Astrocyte (in vitro differentiated cells and primary cell): ENCODE results near the gene RPH3AL. TPM values are rescaled to one million over a fixed set of nuclear protein-coding genes. Genes with fewer than 3 reads are reported as not detected.

Experiments used
- DNase-seq: peaks from one replicate; pipeline ENCODE4 v3.0.0-alpha.2; 2010; ENCODE audit warnings: low read depth
- FAIRE-seq: peaks from 2 replicates; lab custom pipeline; 2011; peaks lifted over from hg19 to GRCh38; lab: Jason Lieb, UNC
- H2AFZ ChIP-seq: 2 replicates; pipeline ENCODE4 v1.6.0; 2012; ENCODE audit warnings: low read depth, low read length, inconsistent platforms
- H3K27ac ChIP-seq: 2 replicates; pipeline ENCODE4 v1.5.1; 2011; ENCODE audit warnings: low read depth, low read length, inconsistent platforms
- H3K27me3 ChIP-seq: 2 replicates; pipeline ENCODE4 v1.6.0; 2011; ENCODE audit warnings: low read length, inconsistent platforms; ENCODE audit not compliant: insufficient read depth
- H3K36me3 ChIP-seq: 2 replicates; pipeline ENCODE4 v1.5.1; 2011; ENCODE audit warnings: low read length, inconsistent platforms; ENCODE audit not compliant: insufficient read depth
- H3K4me1 ChIP-seq: 2 replicates; pipeline ENCODE4 v1.5.1; 2011; ENCODE audit warnings: low read length, inconsistent platforms; ENCODE audit not compliant: insufficient read depth
- H3K4me2 ChIP-seq: 2 replicates; pipeline ENCODE4 v1.6.0; 2012; ENCODE audit warnings: low read length, inconsistent platforms
- H3K4me3 ChIP-seq: 2 replicates; pipeline ENCODE4 v1.5.1; 2011; ENCODE audit warnings: low read depth, mild to moderate bottlenecking, low read length, inconsistent platforms; ENCODE audit not compliant: insufficient read depth
- H3K79me2 ChIP-seq: 2 replicates; pipeline ENCODE4 v1.6.0; 2012; ENCODE audit warnings: mild to moderate bottlenecking, low read length, inconsistent platforms; ENCODE audit not compliant: insufficient read depth
- H3K9ac ChIP-seq: 2 replicates; pipeline ENCODE4 v1.6.0; 2012; ENCODE audit warnings: mild to moderate bottlenecking, low read length, inconsistent platforms
- H3K9me3 ChIP-seq: 2 replicates; pipeline ENCODE4 v1.5.1; 2012; ENCODE audit warnings: low read depth, mild to moderate bottlenecking, low read length, inconsistent platforms; ENCODE audit not compliant: insufficient read depth
- H4K20me1 ChIP-seq: 2 replicates; pipeline ENCODE4 v1.6.0; 2012; ENCODE audit warnings: low read length, inconsistent platforms; ENCODE audit not compliant: insufficient read depth
- H3K27ac Mint-ChIP-seq: one replicate; pipeline ENCODE4 v1.8.0; 2021; ENCODE audit warnings: mild to moderate bottlenecking, mixed read lengths; ENCODE audit not compliant: unreplicated experiment
- H3K27me3 Mint-ChIP-seq: one replicate; pipeline ENCODE4 v1.8.0; 2021; ENCODE audit warnings: low read depth, mixed read lengths; ENCODE audit not compliant: unreplicated experiment
- H3K36me3 Mint-ChIP-seq: one replicate; pipeline ENCODE4 v1.8.0; 2021; ENCODE audit warnings: low read depth, mixed read lengths; ENCODE audit not compliant: unreplicated experiment
- H3K4me1 Mint-ChIP-seq: one replicate; pipeline ENCODE4 v1.8.0; 2021; ENCODE audit warnings: low read depth, mixed read lengths; ENCODE audit not compliant: unreplicated experiment
- H3K4me3 Mint-ChIP-seq: one replicate; pipeline ENCODE4 v1.8.0; 2021; ENCODE audit warnings: mild to moderate bottlenecking, moderate library complexity, mixed read lengths; ENCODE audit not compliant: unreplicated experiment
- H3K9me3 Mint-ChIP-seq: one replicate; pipeline ENCODE4 v1.8.0; 2021; ENCODE audit warnings: mild to moderate bottlenecking, mixed read lengths; ENCODE audit not compliant: unreplicated experiment
- EZH2 ChIP-seq: IDR thresholded peaks from 2 replicates; pipeline ENCODE4 v1.6.1; 2012; ENCODE audit warnings: mild to moderate bottlenecking, low read length, inconsistent platforms; ENCODE audit not compliant: insufficient read depth
- total RNA-seq: library from RNA; stranded (reverse); gene quantifications from 2 replicates; pipeline ENCODE4 v1.2.1, GENCODE V29; 2021
- TF ChIP-seq, protein P1 (sequence below): IDR thresholded peaks from 2 replicates; pipeline ENCODE4 v1.5.1; 2011; ENCODE audit warnings: low read depth, mild to moderate bottlenecking, inconsistent platforms, low read length, moderate library complexity; ENCODE audit not compliant: insufficient read depth

Gene RPH3AL
- total RNA-seq, 1 donor from 2014 or later = 3.7 TPM

DNA sequence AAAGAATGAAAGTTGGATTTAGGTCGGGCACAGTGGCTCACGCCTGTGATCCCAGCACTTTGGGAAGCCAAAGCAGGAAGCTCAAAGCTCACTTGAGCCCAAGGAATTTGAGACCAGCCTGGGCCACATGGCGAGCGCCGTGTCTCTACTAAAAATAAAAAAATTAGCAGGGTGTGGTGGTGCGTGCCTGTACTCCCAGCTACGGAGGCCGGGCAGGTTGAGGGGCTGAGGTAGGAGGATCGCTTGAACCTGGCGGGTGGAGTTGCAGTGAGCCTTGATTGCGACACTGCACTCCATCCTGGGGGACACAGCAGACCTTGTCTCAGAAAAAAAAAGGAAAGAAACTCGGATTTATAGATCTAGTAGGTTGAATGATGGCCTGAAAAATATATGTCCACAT lies 37.4 kb upstream of the RPH3AL start:
- H3K27me3 ChIP-seq = peaks cover 18% of the 10 kb centered on the region
- no peaks in the 10 kb centered on the region for H3K79me2 ChIP-seq
- no peak overlapping the region for H3K4me3 ChIP-seq
- no peaks in the 10 kb centered on the region for H4K20me1 ChIP-seq
- Mint-ChIP-seq H3K9me3 (peaks cover 6% of the 10 kb centered on the region), H3K4me1 (no peaks in the 10 kb centered on the region), H3K27me3 (peaks cover 21% of the 10 kb centered on the region), H3K27ac (no peak overlapping the region), H3K36me3 (no peaks in the 10 kb centered on the region), H3K4me3 (no peak overlapping the region)
- no peak overlapping the region for H3K4me2 ChIP-seq
- no peak for TF ChIP-seq EZH2
- TF ChIP-seq, protein P1, sequence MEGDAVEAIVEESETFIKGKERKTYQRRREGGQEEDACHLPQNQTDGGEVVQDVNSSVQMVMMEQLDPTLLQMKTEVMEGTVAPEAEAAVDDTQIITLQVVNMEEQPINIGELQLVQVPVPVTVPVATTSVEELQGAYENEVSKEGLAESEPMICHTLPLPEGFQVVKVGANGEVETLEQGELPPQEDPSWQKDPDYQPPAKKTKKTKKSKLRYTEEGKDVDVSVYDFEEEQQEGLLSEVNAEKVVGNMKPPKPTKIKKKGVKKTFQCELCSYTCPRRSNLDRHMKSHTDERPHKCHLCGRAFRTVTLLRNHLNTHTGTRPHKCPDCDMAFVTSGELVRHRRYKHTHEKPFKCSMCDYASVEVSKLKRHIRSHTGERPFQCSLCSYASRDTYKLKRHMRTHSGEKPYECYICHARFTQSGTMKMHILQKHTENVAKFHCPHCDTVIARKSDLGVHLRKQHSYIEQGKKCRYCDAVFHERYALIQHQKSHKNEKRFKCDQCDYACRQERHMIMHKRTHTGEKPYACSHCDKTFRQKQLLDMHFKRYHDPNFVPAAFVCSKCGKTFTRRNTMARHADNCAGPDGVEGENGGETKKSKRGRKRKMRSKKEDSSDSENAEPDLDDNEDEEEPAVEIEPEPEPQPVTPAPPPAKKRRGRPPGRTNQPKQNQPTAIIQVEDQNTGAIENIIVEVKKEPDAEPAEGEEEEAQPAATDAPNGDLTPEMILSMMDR = no peak
- no peak overlapping the region for H3K27ac ChIP-seq
- no peak overlapping the region for H3K9ac ChIP-seq
- H3K4me1 ChIP-seq = no peaks in the 10 kb centered on the region
- FAIRE-seq = no peak
- no peaks in the 10 kb centered on the region for H3K36me3 ChIP-seq
- no peak for DNase-seq
- no peaks in the 10 kb centered on the region for H3K9me3 ChIP-seq
- no peak overlapping the region for H2AFZ ChIP-seq

DNA sequence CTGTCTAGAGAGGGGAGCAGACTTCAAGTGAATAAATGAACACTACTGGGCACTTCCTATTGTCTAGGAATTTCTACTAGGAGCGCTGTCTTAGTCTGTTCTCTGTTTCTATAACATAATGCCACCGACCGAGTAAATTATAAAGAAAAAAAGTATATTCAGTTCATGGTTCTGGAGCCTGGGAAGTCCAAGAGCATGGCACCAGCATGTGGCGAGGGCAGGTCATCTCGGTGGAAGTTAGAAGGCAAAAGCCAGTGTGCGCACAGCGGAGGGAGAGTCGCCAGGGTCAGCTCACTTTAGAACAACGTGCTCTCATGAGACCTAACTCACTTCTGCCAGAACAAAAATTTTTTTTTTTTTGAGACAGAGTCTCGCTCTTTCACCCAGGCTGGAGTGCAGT lies 35.5 kb upstream of the RPH3AL start:
- Histone ChIP-seq H3K27me3 (peaks cover 18% of the 10 kb centered on the region), H3K4me3 (no peak overlapping the region), H3K36me3 (no peaks in the 10 kb centered on the region), H3K4me2 (no peak overlapping the region), H3K79me2 (no peaks in the 10 kb centered on the region), H3K9me3 (no peaks in the 10 kb centered on the region), H4K20me1 (peaks cover 7% of the 10 kb centered on the region), H3K4me1 (no peaks in the 10 kb centered on the region), H2AFZ (no peak overlapping the region), H3K27ac (no peak overlapping the region), H3K9ac (no peak overlapping the region)
- TF ChIP-seq, protein P1 = no peak
- no peak for TF ChIP-seq EZH2
- no peak for FAIRE-seq
- no peak for DNase-seq
- H3K4me3 Mint-ChIP-seq = no peak overlapping the region
- H3K9me3 Mint-ChIP-seq = peaks cover 6% of the 10 kb centered on the region
- H3K4me1 Mint-ChIP-seq = peaks cover 4% of the 10 kb centered on the region
- no peak overlapping the region for H3K27ac Mint-ChIP-seq
- peaks cover 33% of the 10 kb centered on the region for H3K27me3 Mint-ChIP-seq
- no peaks in the 10 kb centered on the region for H3K36me3 Mint-ChIP-seq

DNA sequence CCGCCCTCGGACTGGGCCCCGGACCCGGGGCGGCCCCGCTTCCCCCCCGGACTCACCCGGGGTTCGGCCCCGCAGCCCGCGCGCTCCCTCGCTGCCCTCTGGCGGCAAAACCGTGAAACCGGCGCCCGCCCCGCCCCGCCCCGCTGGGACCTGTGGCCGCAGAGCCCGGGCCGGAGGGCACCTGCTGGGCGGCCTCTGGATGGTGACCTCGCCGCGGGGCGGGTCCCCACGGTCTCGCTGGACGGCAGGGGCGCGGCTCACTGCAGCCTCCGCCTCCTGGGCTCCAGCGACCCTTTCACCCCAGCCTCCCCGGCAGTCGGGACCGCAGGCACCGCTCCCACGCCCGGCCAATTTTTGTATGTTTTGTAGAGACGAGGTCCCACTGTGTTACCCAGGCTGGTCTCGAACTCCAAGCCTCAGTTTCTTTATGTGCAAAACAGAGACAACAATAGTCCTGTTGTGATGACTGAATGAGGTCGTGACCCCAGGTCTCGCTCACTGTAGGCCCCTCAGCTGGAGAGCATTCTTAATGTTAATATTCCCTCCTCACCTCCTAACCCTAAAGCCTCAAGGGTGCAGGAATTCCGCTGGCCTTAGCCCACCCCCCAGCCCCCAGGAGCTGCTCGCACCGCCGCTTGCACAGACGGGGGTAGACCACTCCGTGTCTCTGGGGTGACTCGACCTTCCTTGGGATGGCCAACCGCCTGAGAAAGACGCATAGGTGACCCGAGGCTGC lies 33.7 kb upstream of the RPH3AL start:
- Histone ChIP-seq H3K4me1 (peaks cover 8% of the 10 kb centered on the region), H3K4me2 (peak overlapping the region; percentile 54), H4K20me1 (peaks cover 9% of the 10 kb centered on the region), H3K4me3 (no peak overlapping the region), H3K9me3 (no peaks in the 10 kb centered on the region), H3K36me3 (no peaks in the 10 kb centered on the region), H2AFZ (no peak overlapping the region), H3K9ac (no peak overlapping the region), H3K79me2 (no peaks in the 10 kb centered on the region), H3K27me3 (peaks cover 16% of the 10 kb centered on the region), H3K27ac (no peak overlapping the region)
- TF ChIP-seq, protein P1 = no peak
- no peak for TF ChIP-seq EZH2
- Mint-ChIP-seq H3K36me3 (no peaks in the 10 kb centered on the region), H3K9me3 (peaks cover 6% of the 10 kb centered on the region), H3K27ac (peak overlapping the region; percentile 47), H3K4me3 (peak overlapping the region; percentile 79), H3K27me3 (peaks cover 36% of the 10 kb centered on the region), H3K4me1 (peaks cover 15% of the 10 kb centered on the region)
- FAIRE-seq (no peak), DNase-seq (no peak)
